Ovary (tissue), 9 donors: ENCODE measurements around the gene COL9A3. TPM values are rescaled to one million over a fixed set of nuclear protein-coding genes. Genes with fewer than 3 reads are reported as not detected.

ENCODE experiments used
- DNase-seq, 5 donors: peaks; one replicate each; pipeline ENCODE4 v3.0.0-alpha.2; 2019 to 2020
- H3K27ac ChIP-seq, 2 donors: fragments of 200-600 bp; one replicate each; pipeline versions ENCODE4 v1.5.1 to v1.8.0; 2019 to 2022
- H3K27me3 ChIP-seq: fragments of 200-600 bp; one replicate; pipeline ENCODE4 v1.8.0; 2022
- H3K36me3 ChIP-seq: fragments of 200-600 bp; sonication (generic); one replicate; pipeline ENCODE4 v1.5.1; 2019
- H3K4me1 ChIP-seq: one replicate; pipeline ENCODE4 v1.8.1; 2013; ENCODE audit warnings: mild to moderate bottlenecking, moderate library complexity; ENCODE audit not compliant: insufficient read depth
- H3K4me3 ChIP-seq: fragments of 200-600 bp; sonication (generic); one replicate; pipeline ENCODE4 v1.5.1; 2017
- H3K9me3 ChIP-seq, 2 donors: fragments of 200-600 bp in 1 of 2; sonication (generic) in 1 of 2; one replicate each; pipeline versions ENCODE4 v1.5.1 to v1.8.1; 2013 to 2019; ENCODE audit warnings: mild to moderate bottlenecking in 1 of 2, moderate library complexity in 1 of 2
- CTCF ChIP-seq, 3 donors: fragments of 450-650 bp in 2 of 3; fragments of 200-600 bp in 1 of 3; IDR thresholded peaks; one replicate each; pipeline versions ENCODE4 v1.5.1 to v1.8.0; 2016 to 2022; ENCODE audit warnings: antibody characterized with exemption in 3 of 3, mild to moderate bottlenecking in 1 of 3
- EP300 ChIP-seq: sonication (generic); formaldehyde crosslinking; IDR thresholded peaks from one replicate; pipeline ENCODE4 v1.6.1; 2017; ENCODE audit warnings: antibody characterized with exemption
- POLR2A ChIP-seq: fragments of 450-650 bp; IDR thresholded peaks from one replicate; pipeline ENCODE4 v1.6.1; 2017; ENCODE audit warnings: antibody characterized with exemption, mild to moderate bottlenecking, moderate library complexity
- WGBS, 3 donors: extraction: QIAGEN DNeasy Blood & Tissue Kit in 1 of 3; methylation state at CpG; one replicate each; pipeline versions ENCODE4 v1.1.5 to v1.1.7; 2013 to 2017; 5-methylcytosine and 5-hydroxymethylcytosine counted together
- intact Hi-C, 4 donors: fragments of 100-400 bp; cut with DNase I; formaldehyde crosslinking; loops; one replicate each; pipeline versions ENCODE4 v1.11.0 to v1.15.1; 2022 to 2023
- polyA plus RNA-seq, 2 donors: library from polyadenylated mRNA; stranded (reverse); fragments of 200-250 nt in 1 of 2; fragments of 350-450 nt in 1 of 2; fragmentation: Illumina TruSeq in 1 of 2; extraction: RNeasy Lipid Tissue Mini Kit (QIAGEN cat#74804) in 1 of 2; gene quantifications; one replicate each; pipeline ENCODE4 v1.2.3, GENCODE V29; 2013 to 2014
- total RNA-seq, 7 donors: library from RNA; depleted of rRNA in 2 of 7; stranded (reverse); fragments of >200 nt in 2 of 7; fragmentation: NEBNext Ultra II Directional in 3 of 7; extraction: Animal tissue kit (Norgen Biotek cat#: 25700) in 3 of 7; gene quantifications; one replicate each; pipeline versions ENCODE4 v1.1.0 to v1.2.4, GENCODE V29; 2016 to 2023
- donor health status: DM: no; HTN: no; CAD: no; lungs with moderate emphysema.
- donor health status: DM: no; HTN: no; CAD: no.
- donor health status: Bipolar disorder and iron deficiency.
- donor health status: DM: yes; HTN: yes; CAD: no.
- donor health status: DM: no; HTN: no; CAD: no.
- donor health status: DM: yes; HTN: yes; CAD: no.

Gene COL9A3
- total and polyA plus RNA-seq, 9 donors, result 0.65 to 3.0 (median 1.6) TPM; not detected in 1

- no peak overlapping the region for H3K4me3 ChIP-seq
- H3K9me3 ChIP-seq, result no peaks in the 10 kb centered on the region
- TF ChIP-seq CTCF (IDR thresholded peaks at IDR 0.05) (no peak), EP300 (no peak), POLR2A (no peak)
- DNase-seq, result no peak
- H3K4me1 ChIP-seq, result peaks cover 13% of the 10 kb centered on the region
- H3K36me3 ChIP-seq, result no peaks in the 10 kb centered on the region
- 38 to 56% (median 39%) methylated on average over 20 of the region's 20 CpGs for WGBS, 3 donors
- intact Hi-C loops, result loop anchor here in 2 of 4 donors (10.0 kb wide), 1 partner anchor 126 kb away; the partner anchor contains the start of gene BHLHE23 (in 2 of the 2)
- H3K27me3 ChIP-seq, result no peaks in the 10 kb centered on the region
- no peak overlapping the region for H3K27ac ChIP-seq
Observed at GRCh38 chr20:62878244-62879038, 61.6 kb downstream of the COL9A3 start.

GRCh38 chr20:62879275-62880146 lies 62.7 kb downstream of the COL9A3 start:
- Histone ChIP-seq H3K9me3 (no peaks in the 10 kb centered on the region), H3K36me3 (no peaks in the 10 kb centered on the region), H3K27me3 (no peaks in the 10 kb centered on the region), H3K4me1 (peaks cover 13% of the 10 kb centered on the region), H3K27ac (no peak overlapping the region), H3K4me3 (no peak overlapping the region)
- DNase-seq, result no peak
- intact Hi-C loops, result loop anchor here in 2 of 4 donors (10.0 kb wide), 1 partner anchor 125 kb away; the partner anchor contains the start of gene BHLHE23 (in 2 of the 2)
- 75 to 78% (median 77%) methylated on average over 80 of the region's 80 CpGs for WGBS, 3 donors
- TF ChIP-seq CTCF (IDR thresholded peaks at IDR 0.05), result no peak
- no peak for TF ChIP-seq EP300
- TF ChIP-seq POLR2A, result no peak

DNA sequence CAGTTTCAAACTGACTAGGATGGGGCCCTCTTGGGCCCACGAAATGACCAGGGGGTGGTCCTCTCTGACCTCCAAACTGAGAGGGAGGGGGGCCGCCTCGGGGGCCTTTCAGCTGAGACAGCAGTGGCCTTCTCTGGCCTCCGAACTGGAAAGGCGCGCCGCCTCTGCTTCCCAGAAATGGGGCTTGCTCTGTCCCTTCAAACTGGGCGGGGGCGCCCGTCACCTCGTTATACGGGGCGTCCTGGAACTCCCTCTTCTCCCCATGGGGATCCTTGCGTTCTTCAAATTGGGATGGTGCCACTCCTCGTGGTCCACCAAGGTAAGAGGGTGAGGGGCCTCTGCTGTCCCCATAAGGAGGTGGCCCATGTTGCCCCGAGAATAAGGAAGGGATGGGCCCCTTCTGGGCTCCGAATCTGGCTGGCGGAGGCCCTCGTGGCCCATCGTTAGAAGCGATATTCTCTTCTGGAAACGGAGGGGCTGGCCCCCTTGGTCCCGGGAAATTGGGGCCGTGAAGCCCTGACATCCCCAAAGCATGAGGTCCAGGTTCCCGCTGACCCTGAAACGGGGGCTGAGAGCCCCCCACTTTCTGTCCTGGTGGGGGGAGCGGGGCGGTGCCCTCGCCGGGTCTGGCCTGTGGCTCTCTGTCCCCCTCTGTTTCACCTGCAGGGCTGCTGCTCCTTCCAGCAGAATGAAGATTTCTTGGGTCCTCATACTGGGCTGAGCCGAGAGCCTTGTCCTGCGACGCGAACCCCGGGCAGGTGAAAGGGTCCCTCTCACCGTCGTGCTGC lies 63.5 kb downstream of the COL9A3 start:
- intact Hi-C loops, result no loop called here

More for the DNA sequence above, 63.5 kb downstream of the COL9A3 start:
- Histone ChIP-seq H3K36me3 (no peaks in the 10 kb centered on the region), H3K4me3 (no peak overlapping the region), H3K4me1 (peaks cover 12% of the 10 kb centered on the region), H3K27me3 (no peaks in the 10 kb centered on the region), H3K27ac (no peak overlapping the region), H3K9me3 (no peaks in the 10 kb centered on the region)
- WGBS, 3 donors, result 92% methylated on average over 37 of the region's 37 CpGs
- no peak for DNase-seq
- no peak for TF ChIP-seq POLR2A
- no peak for TF ChIP-seq CTCF (IDR thresholded peaks at IDR 0.05)
- TF ChIP-seq EP300, result no peak
